ENCODE data around the gene SLC29A4. TPM values are rescaled to one million over a fixed set of nuclear protein-coding genes. Genes with fewer than 3 reads are reported as not detected.
"Not testable (repeated sequence)": the region's sequence is repeated elsewhere in the genome, so short reads cannot be mapped to it uniquely, and the experiment has no call there.

The SLC29A4 gene
- total RNA-seq, 8 experiments from 2014 or later: 0.81 to 24.9 (median 13.1) TPM

DNA sequence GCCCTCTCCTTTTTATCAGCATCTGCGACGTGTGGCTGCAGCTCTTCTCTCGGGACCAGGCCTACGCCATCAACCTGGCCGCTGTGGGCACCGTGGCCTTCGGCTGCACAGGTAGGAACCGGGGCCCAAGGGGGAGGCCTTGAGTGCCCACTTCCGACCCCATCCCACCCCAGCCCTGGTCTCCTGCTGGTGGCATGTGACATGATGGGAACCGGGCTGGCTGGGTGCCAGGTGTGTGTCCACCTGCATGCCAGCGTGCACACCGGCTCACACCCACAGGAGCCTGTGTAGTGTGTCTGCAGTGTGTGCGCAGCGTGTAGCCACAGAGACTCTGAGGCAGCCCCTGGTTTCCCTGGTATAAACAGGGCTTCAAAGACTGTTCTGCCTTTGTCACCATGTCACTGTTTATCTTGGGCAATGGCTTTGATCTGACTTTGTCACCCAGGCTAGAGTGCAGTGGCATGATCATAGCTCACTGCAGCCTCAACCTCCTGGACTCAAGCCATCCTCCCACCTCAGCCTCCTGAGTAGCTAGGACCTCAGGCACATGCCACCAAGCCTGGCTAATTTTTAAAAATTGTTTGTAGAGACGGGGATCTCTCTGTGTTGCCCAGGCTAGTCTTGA lies 9.1 kb downstream of the SLC29A4 start:
- ATAC-seq (replicated peaks in 6 of 8); H3K27ac ChIP-seq; H3K4me3 ChIP-seq; in situ Hi-C loops (cut with MboI; ENCODE audit: low pct_unique_long_range_greater_than_20kb in 2 of 9, low sequenced_read_pairs in 9 of 9, unreplicated experiment in 9 of 9); H3K4me1 ChIP-seq (replicated peaks in 1 of 2): not testable (repeated sequence)
- WGBS, 10 experiments: 20 to 100% (median 100%) methylated on average over 1 of the region's 15 CpGs; no CpG with 5 or more reads in 7 of the 10 experiments

GRCh38 chr7:5294169-5294987 lies 11.6 kb downstream of the SLC29A4 start:
- WGBS, 10 experiments: 44 to 100% (median 96%) methylated on average over 1 to 7 of the region's 14 CpGs; no CpG with 5 or more reads in 1 of the 10 experiments
- H3K27ac ChIP-seq: no peak overlapping the region
- no peak overlapping the region for H3K4me3 ChIP-seq
- peaks cover 8 to 9% of the 10 kb centered on the region in 2 donors for H3K4me1 ChIP-seq (replicated peaks in 1 of 2)
- peak in 1 of 8 experiments; percentile 29 for ATAC-seq (replicated peaks in 6 of 8)
- in situ Hi-C loops (cut with MboI; ENCODE audit: low pct_unique_long_range_greater_than_20kb in 2 of 9, low sequenced_read_pairs in 9 of 9, unreplicated experiment in 9 of 9): no loop called here

GRCh38 chr7:5295039-5296014 lies 12.6 kb downstream of the SLC29A4 start:
- WGBS, 10 experiments: no CpG with 5 or more reads among the region's 33 CpGs
- in situ Hi-C loops (cut with MboI; ENCODE audit: low pct_unique_long_range_greater_than_20kb in 2 of 9, low sequenced_read_pairs in 9 of 9, unreplicated experiment in 9 of 9): no loop called here
- peaks cover 8 to 9% of the 10 kb centered on the region in 2 donors for H3K4me1 ChIP-seq (replicated peaks in 1 of 2)
- H3K4me3 ChIP-seq: no peak overlapping the region
- no peak for ATAC-seq (replicated peaks in 6 of 8)
- peak overlapping the region in 1 of 2 donors; percentile 60 for H3K27ac ChIP-seq

DNA sequence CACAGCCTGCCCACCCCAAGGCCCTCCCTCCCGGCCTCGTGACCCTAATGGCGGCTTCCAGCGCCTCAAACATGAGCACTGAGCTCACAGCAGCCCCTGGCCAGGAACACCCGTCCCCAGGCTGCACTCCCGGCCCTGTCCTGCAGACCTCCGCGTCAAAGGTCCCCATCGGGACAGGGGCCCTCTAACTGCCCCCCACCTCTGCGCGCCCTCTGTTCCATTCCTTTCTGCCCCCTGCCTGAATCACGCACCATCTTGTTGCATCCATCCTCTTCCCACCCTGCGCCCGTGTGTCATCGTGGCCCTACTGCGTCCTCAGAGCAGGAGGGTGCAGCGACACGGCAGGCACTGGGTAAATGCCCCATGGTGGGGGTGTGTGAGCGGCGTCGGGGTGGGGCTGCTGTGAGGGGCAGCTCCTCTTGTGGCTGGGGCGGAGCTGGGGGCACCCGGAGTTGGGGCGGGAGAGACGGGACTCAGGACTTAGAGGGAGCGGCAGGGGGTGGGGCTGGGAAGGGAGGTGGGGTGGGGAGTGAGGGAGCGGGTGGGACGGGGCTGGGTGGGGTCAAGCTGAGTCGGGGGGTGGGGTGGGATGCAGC lies 13.4 kb downstream of the SLC29A4 start:
- peak in 7 of 8 experiments; percentile 28 to 73 (median 63) for ATAC-seq (replicated peaks in 6 of 8)
- Histone ChIP-seq H3K27ac (peak overlapping the region in 1 of 2 donors; percentile 60), H3K4me3 (peak overlapping the region in 1 of 5 donors; percentile 16), H3K4me1 (replicated peaks in 1 of 2) (peaks cover 8 to 9% of the 10 kb centered on the region in 2 donors)
- in situ Hi-C loops (cut with MboI; ENCODE audit: low pct_unique_long_range_greater_than_20kb in 2 of 9, low sequenced_read_pairs in 9 of 9, unreplicated experiment in 9 of 9): no loop called here
- WGBS, 10 experiments: 30% methylated on average over 2 of the region's 29 CpGs; no CpG with 5 or more reads in 9 of the 10 experiments

GRCh38 chr7:5296611-5297226 lies 14.0 kb downstream of the SLC29A4 start:
- peak overlapping the region in 1 of 5 donors; percentile 13 for H3K4me3 ChIP-seq
- H3K27ac ChIP-seq: peak overlapping the region in 1 of 2 donors; percentile 25
- H3K4me1 ChIP-seq (replicated peaks in 1 of 2): peaks cover 8 to 9% of the 10 kb centered on the region in 2 donors
- 25 to 43% (median 32%) methylated on average over 2 to 5 of the region's 48 CpGs; no CpG with 5 or more reads in 7 of the 10 experiments for WGBS, 10 experiments
- ATAC-seq (replicated peaks in 6 of 8): peak; percentile 36 to 84 (median 78)
- in situ Hi-C loops (cut with MboI; ENCODE audit: low pct_unique_long_range_greater_than_20kb in 2 of 9, low sequenced_read_pairs in 9 of 9, unreplicated experiment in 9 of 9): no loop called here

- Histone ChIP-seq H3K4me1 (replicated peaks in 1 of 2) (peaks cover 8 to 9% of the 10 kb centered on the region in 2 donors), H3K27ac (no peak overlapping the region), H3K4me3 (no peak overlapping the region)
- no peak for ATAC-seq (replicated peaks in 6 of 8)
- no CpG with 5 or more reads among the region's 24 CpGs for WGBS, 10 experiments
- in situ Hi-C loops (cut with MboI; ENCODE audit: low pct_unique_long_range_greater_than_20kb in 2 of 9, low sequenced_read_pairs in 9 of 9, unreplicated experiment in 9 of 9): no loop called here
These were observed 17.6 kb downstream of the SLC29A4 start for GRCh38 chr7:5300366-5300765.

DNA sequence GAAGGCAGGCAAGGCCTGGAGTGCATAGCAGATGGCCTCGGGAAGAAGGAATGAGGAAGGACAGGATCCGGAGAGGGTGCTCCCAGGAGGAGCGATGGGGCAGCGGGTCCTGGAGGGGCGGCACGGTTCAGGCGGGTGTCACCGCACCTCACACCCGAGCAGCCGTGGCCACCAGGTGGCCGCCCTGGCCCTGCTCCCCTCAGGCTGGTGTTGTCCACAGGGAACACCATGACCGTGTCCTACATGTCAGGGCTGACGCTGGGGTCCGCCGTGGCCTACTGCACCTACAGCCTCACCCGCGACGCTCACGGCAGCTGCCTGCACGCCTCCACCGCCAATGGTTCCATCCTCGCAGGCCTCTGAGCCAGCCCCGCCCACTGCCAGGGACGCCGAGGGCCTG lies 19.8 kb downstream of the SLC29A4 start:
- Histone ChIP-seq H3K4me1 (replicated peaks in 1 of 2) (no peaks in the 10 kb centered on the region), H3K27ac (no peak overlapping the region), H3K4me3 (no peak overlapping the region)
- WGBS, 10 experiments: 21 to 97% (median 85%) methylated on average over 2 to 5 of the region's 25 CpGs; no CpG with 5 or more reads in 6 of the 10 experiments
- ATAC-seq (replicated peaks in 6 of 8): peak in 6 of 8 experiments; percentile 12 to 47 (median 24)
- in situ Hi-C loops (cut with MboI; ENCODE audit: low pct_unique_long_range_greater_than_20kb in 2 of 9, low sequenced_read_pairs in 9 of 9, unreplicated experiment in 9 of 9): no loop called here

GRCh38 chr7:5303061-5303460 lies 20.3 kb downstream of the SLC29A4 start:
- ATAC-seq (replicated peaks in 6 of 8): peak in 6 of 8 experiments; percentile 7 to 27 (median 14)
- H3K4me3 ChIP-seq: no peak overlapping the region
- H3K4me1 ChIP-seq (replicated peaks in 1 of 2): no peaks in the 10 kb centered on the region
- H3K27ac ChIP-seq: no peak overlapping the region
- in situ Hi-C loops (cut with MboI; ENCODE audit: low pct_unique_long_range_greater_than_20kb in 2 of 9, low sequenced_read_pairs in 9 of 9, unreplicated experiment in 9 of 9): no loop called here
- WGBS, 10 experiments: 95% methylated on average over 4 of the region's 18 CpGs; no CpG with 5 or more reads in 9 of the 10 experiments

- Histone ChIP-seq H3K4me1 (replicated peaks in 1 of 2) (no peaks in the 10 kb centered on the region), H3K4me3 (no peak overlapping the region), H3K27ac (no peak overlapping the region)
- WGBS, 10 experiments: 81 to 100% (median 94%) methylated on average over 2 to 6 of the region's 35 CpGs; no CpG with 5 or more reads in 6 of the 10 experiments
- ATAC-seq (replicated peaks in 6 of 8): peak in 4 of 8 experiments; percentile 4 to 12 (median 7)
- in situ Hi-C loops (cut with MboI; ENCODE audit: low pct_unique_long_range_greater_than_20kb in 2 of 9, low sequenced_read_pairs in 9 of 9, unreplicated experiment in 9 of 9): no loop called here
These were observed 21.1 kb downstream of the SLC29A4 start for GRCh38 chr7:5303591-5304505.

DNA sequence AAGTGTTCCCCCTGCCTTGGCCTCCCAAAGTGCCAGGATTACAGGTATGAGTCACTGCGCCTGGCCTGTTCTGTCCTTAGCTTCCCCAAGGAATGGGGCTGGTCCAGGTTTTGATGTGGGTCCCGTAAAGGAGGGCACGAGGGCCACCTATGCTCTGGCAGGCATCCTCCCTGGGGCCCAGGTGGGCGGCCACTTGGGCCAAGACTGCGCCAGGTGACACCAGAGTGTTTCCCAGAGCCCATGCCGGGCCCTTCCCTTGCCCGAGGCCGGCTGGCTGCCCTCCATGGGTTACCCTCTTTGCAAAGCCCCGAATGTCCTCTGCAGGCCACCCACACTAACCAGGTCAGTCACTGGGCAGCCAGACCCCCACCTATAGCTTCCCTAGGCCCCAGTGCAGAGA lies 22.3 kb downstream of the SLC29A4 start:
- WGBS, 10 experiments: 40 to 100% methylated on average over 1 of the region's 9 CpGs; no CpG with 5 or more reads in 8 of the 10 experiments
- in situ Hi-C loops (cut with MboI; ENCODE audit: low pct_unique_long_range_greater_than_20kb in 2 of 9, low sequenced_read_pairs in 9 of 9, unreplicated experiment in 9 of 9); H3K4me1 ChIP-seq (replicated peaks in 1 of 2); H3K27ac ChIP-seq; H3K4me3 ChIP-seq; ATAC-seq (replicated peaks in 6 of 8): not testable (repeated sequence)

Measured in motor neuron (in vitro differentiated cells).